ENCODE data around the gene A4GALT. TPM values are rescaled to one million over a fixed set of nuclear protein-coding genes. Genes with fewer than 3 reads are reported as not detected.
A peak's percentile ranks its signal among the peaks of the same experiment; 100 is the strongest.

Gene A4GALT
- total RNA-seq, 1 donor = 22.2 TPM

DNA sequence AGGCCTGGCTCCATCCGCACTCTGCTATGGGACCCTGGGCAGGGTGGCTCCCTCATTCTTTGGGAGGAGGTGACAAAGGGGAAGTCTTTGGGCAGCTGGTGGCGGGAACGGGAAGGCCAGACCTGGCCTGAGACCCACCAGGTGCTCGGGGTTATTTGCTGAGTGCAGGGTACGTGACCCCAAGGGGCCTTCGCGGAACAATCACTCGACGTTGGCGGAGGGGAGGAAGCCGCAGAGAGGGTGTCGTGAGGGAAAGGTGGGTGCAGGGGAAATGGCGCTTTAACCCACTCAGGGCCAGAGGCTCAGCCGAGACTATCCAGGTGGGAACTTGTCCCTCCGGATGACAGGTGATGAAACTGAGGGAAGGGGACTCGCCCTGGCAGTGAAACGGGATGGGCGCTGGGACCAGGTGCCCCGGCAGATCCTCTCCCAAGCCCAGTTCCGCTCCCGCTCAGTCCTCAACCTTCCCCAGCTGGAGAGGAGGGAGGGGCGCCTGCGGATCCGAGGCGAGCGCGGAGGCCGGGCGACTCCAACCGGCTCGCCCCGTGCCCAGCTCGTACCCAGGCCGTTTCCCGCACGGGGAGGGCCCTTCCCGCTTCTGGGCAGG lies 911 bp downstream of the A4GALT start:
- TF ChIP-seq, protein P1, sequence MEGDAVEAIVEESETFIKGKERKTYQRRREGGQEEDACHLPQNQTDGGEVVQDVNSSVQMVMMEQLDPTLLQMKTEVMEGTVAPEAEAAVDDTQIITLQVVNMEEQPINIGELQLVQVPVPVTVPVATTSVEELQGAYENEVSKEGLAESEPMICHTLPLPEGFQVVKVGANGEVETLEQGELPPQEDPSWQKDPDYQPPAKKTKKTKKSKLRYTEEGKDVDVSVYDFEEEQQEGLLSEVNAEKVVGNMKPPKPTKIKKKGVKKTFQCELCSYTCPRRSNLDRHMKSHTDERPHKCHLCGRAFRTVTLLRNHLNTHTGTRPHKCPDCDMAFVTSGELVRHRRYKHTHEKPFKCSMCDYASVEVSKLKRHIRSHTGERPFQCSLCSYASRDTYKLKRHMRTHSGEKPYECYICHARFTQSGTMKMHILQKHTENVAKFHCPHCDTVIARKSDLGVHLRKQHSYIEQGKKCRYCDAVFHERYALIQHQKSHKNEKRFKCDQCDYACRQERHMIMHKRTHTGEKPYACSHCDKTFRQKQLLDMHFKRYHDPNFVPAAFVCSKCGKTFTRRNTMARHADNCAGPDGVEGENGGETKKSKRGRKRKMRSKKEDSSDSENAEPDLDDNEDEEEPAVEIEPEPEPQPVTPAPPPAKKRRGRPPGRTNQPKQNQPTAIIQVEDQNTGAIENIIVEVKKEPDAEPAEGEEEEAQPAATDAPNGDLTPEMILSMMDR (IDR thresholded peaks at IDR 0.05; ENCODE audit: insufficient read depth, low read length) = no peak
- no peak for DNase-seq (ENCODE audit: low read depth)
- H3K4me3 ChIP-seq (ENCODE audit: low read depth, low read length) = peak overlapping the region; percentile 75

GRCh38 chr22:42719133-42719532 lies 1.5 kb downstream of the A4GALT start:
- DNase-seq (ENCODE audit: low read depth) = peak; percentile 43
- H3K4me3 ChIP-seq (ENCODE audit: low read depth, low read length) = peak overlapping the region; percentile 75

DNA sequence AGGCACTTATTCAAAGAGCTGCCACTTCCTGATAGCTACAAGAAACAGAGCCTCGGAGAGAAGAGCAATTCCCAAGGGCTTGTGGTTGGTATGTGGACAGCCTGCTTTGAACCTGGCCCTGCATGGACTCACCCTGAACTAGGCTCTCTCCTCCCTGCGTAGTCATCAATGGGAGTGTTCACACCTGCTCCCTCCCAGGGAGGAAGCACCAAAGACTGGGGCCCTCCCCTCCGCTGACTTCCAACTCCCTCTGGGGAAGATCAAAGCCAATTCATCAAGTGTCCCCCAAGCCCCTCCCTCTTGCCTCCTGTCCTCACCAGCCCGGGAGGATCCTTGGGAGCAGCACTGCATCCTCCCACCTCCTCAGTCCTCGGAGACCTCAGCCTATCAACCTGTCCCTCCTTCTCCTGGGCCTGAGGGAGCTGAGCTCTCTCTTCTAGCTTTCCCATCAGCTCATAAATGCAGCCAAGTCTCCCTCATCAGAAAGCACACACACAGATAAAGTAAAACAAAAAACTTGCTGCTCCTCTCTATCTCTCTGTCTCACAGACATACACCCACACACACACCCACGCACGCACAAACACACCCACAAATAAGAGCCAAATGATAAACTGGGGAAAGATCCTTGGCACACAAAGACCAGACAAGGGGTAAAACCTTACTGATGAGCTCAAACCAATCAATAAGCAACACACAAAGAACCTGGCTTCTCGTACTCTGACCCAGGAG lies 3.3 kb downstream of the A4GALT start:
- peak; percentile 31 for DNase-seq (ENCODE audit: low read depth)
- TF ChIP-seq, protein P1 (IDR thresholded peaks at IDR 0.05; ENCODE audit: insufficient read depth, low read length) = no peak
- H3K4me3 ChIP-seq (ENCODE audit: low read depth, low read length) = peak overlapping the region; percentile 29

More at GRCh38 chr22:42719133-42719532, 1.5 kb downstream of the A4GALT start:
- TF ChIP-seq, protein P1 (IDR thresholded peaks at IDR 0.05; ENCODE audit: insufficient read depth, low read length) = peak; percentile 39

DNA sequence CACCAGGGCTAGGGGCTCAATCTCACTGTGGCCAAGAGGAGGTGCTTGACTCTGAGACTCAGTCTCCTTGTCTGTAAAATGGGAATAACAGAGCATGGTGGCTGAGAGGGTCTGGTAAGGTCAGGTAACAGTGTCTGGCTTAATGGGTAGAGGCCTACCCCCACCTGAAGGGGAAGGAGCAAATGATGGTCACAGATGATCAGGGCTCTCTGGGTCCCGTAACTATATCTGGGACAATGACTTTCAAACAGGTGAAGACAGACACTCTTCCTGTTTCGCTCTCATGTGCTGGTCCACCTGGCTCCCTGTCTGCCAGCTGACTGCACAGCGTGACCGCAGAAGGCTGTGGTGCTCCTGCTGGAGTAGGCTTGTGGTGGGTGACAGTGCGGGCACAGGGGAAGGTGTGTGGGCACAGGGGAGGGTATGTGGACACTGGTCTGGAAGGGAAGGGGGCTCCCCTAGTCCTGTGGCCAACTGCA lies 4.0 kb downstream of the A4GALT start:
- peak overlapping the region; percentile 29 for H3K4me3 ChIP-seq (ENCODE audit: low read depth, low read length)
- TF ChIP-seq, protein P1 (IDR thresholded peaks at IDR 0.05; ENCODE audit: insufficient read depth, low read length) = no peak
- no peak for DNase-seq (ENCODE audit: low read depth)

DNA sequence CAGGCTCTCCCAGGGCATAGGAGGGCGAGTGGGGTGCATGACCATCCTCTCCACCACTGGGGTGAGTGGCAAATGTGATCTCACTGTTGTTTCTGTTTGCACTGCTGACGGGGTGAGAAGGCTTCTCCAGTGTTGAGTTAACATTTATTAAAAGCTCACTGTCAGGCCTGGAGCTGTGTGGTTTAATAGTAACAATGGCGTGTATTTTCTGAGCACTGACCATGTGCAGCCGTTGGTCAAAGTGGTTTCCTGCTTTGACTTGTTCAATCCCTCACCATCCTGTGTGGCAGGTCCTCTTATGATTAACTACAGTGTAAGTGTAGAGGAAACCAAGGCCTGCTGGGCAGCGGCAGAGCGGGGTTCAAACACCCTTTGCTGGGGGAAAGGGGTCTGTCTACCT lies 4.4 kb downstream of the A4GALT start:
- no peak for DNase-seq (ENCODE audit: low read depth)
- TF ChIP-seq, protein P1 (IDR thresholded peaks at IDR 0.05; ENCODE audit: insufficient read depth, low read length) = no peak
- no peak overlapping the region for H3K4me3 ChIP-seq (ENCODE audit: low read depth, low read length)

GRCh38 chr22:42714768-42715390 lies 5.8 kb downstream of the A4GALT start:
- DNase-seq (ENCODE audit: low read depth) = peak; percentile 24

More at GRCh38 chr22:42714768-42715390, 5.8 kb downstream of the A4GALT start:
- H3K4me3 ChIP-seq (ENCODE audit: low read depth, low read length) = no peak overlapping the region
- TF ChIP-seq, protein P1 (IDR thresholded peaks at IDR 0.05; ENCODE audit: insufficient read depth, low read length) = no peak

All from fibroblast of the aortic adventitia (primary cell).